ENCODE data around the gene SMAD9.

SMAD9 gene

DNA sequence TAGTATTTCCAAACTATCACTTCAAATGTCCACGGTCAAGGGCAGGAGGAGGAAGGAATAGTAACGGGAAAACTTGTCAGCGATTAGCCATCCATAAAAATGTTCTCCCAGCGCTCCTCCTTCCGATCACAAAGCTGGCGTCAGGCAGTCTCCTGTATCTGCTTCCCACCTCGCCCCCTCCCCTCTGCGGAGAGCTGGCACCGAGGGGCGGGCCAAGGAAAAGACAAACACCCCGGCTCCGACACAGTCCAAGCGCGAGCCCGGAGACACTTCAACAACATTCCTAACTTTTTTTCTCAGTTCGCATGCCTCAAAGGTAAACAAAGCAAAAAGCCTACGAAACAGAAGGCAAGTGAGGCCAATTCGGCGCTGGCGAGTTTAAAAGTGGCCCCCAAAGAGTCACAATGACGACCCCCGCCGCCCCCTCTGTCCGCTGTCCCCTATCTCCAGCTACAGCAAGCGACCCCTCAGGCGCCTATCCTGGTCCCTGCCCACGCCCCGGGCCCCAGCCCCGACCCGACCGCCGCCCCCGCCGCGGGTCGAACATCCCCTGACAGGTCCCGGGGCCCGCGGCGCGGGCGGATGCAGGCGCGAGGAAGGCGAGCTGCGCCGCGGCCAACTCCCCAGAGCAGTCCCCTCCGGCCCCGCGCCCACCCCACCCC lies 736 bp downstream of the SMAD9 start:
- TF ChIP-seq EZH2phosphoT487 (conservative IDR thresholded peaks at IDR 0.05; ENCODE audit: low read length) (no peak), CTCF (IDR thresholded peaks at IDR 0.05; ENCODE audit: insufficient read depth, low read length, poor library complexity, severe bottlenecking) (no peak)
- no peak overlapping the region for H2AFZ ChIP-seq (ENCODE audit: low read depth, low read length, severe bottlenecking)
- H3K9ac ChIP-seq (ENCODE audit: low read length), result no peak overlapping the region; the same call in 1 of the 2 replicates

DNA sequence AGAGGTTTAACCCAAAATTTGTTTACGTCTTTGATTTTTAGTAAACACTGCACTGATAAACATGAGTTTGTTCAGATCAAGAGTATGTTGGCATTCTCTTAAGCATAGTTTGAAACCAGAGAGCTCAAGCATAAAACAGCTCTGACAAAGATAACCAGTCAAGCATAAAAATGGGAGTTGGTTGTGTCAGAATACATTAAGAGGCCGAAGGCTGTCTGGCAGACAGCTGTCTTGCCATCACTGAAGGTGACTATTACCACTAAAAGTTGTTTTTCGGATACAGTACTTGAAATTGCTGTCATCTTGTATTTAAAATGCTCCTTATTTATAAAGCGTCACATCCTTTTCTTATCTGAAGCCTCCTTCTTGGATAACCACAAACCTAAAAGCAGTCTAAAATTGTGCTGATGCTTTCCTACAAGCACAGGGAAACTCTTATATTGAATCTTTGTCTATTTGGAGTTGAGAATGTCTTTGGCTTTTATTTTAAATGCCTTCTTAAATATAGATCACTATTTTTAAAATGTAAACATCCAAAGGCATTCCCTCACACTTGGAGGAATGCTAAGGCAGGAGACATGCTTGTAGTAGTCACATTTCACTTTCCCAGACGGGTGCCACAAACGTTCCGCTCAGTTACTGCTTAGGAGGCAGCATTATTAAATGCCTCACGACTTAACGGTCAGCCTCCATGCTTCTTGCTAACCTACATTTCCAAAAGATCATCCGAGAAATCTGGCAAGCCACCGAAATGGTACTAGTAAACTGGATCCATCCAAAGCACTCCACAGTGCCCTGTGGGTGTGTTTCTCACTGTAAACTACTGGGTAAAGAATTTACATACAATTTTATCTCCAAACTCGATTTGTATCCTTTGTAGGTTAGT lies 1.5 kb downstream of the SMAD9 start:
- H3K79me2 ChIP-seq (ENCODE audit: insufficient read depth, low read length), result no peaks in the 10 kb centered on the region
- H3K27me3 ChIP-seq (ENCODE audit: low read length), result no peaks in the 10 kb centered on the region
- H4K20me1 ChIP-seq (ENCODE audit: low read depth, low read length), result no peaks in the 10 kb centered on the region
- H3K36me3 ChIP-seq (ENCODE audit: low read length), result no peaks in the 10 kb centered on the region
- H3K27ac ChIP-seq (ENCODE audit: low read depth, low read length), result no peak overlapping the region
- TF ChIP-seq EZH2phosphoT487 (conservative IDR thresholded peaks at IDR 0.05; ENCODE audit: low read length) (no peak), CTCF (IDR thresholded peaks at IDR 0.05; ENCODE audit: insufficient read depth, low read length, poor library complexity, severe bottlenecking) (no peak)
- no peaks in the 10 kb centered on the region for H3F3A ChIP-seq (ENCODE audit: insufficient read depth)
- no peak overlapping the region for H2AFZ ChIP-seq (ENCODE audit: low read depth, low read length, severe bottlenecking)
- H3K4me2 ChIP-seq (ENCODE audit: low read depth, low read length, poor library complexity, severe bottlenecking), result no peak overlapping the region
- H3K9me3 ChIP-seq (ENCODE audit: insufficient read depth, low read length), result no peaks in the 10 kb centered on the region
- H3K9ac ChIP-seq (ENCODE audit: low read length), result no peak overlapping the region
- H3K4me3 ChIP-seq (ENCODE audit: insufficient read depth, low read length, poor library complexity, severe bottlenecking), result no peak overlapping the region
- no peaks in the 10 kb centered on the region for H3K9me2 ChIP-seq (replicated peaks; ENCODE audit: insufficient read depth, low read length)

More for the DNA sequence above, 736 bp downstream of the SMAD9 start:
- H3K27ac ChIP-seq (ENCODE audit: low read depth, low read length), result no peak overlapping the region
- H3K4me2 ChIP-seq (ENCODE audit: low read depth, low read length, poor library complexity, severe bottlenecking), result peak overlapping the region; percentile 16
- peak overlapping the region; percentile 13 for H3K4me3 ChIP-seq (ENCODE audit: insufficient read depth, low read length, poor library complexity, severe bottlenecking)
- H3K9me3 ChIP-seq (ENCODE audit: insufficient read depth, low read length), result no peaks in the 10 kb centered on the region
- no peaks in the 10 kb centered on the region for H3K9me2 ChIP-seq (replicated peaks; ENCODE audit: insufficient read depth, low read length)
- H3K36me3 ChIP-seq (ENCODE audit: low read length), result no peaks in the 10 kb centered on the region
- H3K79me2 ChIP-seq (ENCODE audit: insufficient read depth, low read length), result no peaks in the 10 kb centered on the region
- no peaks in the 10 kb centered on the region for H3K27me3 ChIP-seq (ENCODE audit: low read length)
- H4K20me1 ChIP-seq (ENCODE audit: low read depth, low read length), result no peaks in the 10 kb centered on the region
- H3F3A ChIP-seq (ENCODE audit: insufficient read depth), result no peaks in the 10 kb centered on the region

GRCh38 chr13:36917311-36917710 lies 2.7 kb downstream of the SMAD9 start:
- Histone ChIP-seq H3K36me3 (ENCODE audit: low read length) (no peaks in the 10 kb centered on the region), H3K27me3 (ENCODE audit: low read length) (no peaks in the 10 kb centered on the region), H3K9me3 (ENCODE audit: insufficient read depth, low read length) (no peaks in the 10 kb centered on the region), H3K9ac (ENCODE audit: low read length) (no peak overlapping the region), H3K79me2 (ENCODE audit: insufficient read depth, low read length) (no peaks in the 10 kb centered on the region), H3F3A (ENCODE audit: insufficient read depth) (no peaks in the 10 kb centered on the region), H3K4me2 (ENCODE audit: low read depth, low read length, poor library complexity, severe bottlenecking) (no peak overlapping the region), H3K27ac (ENCODE audit: low read depth, low read length) (no peak overlapping the region), H2AFZ (ENCODE audit: low read depth, low read length, severe bottlenecking) (no peak overlapping the region), H3K4me3 (ENCODE audit: insufficient read depth, low read length, poor library complexity, severe bottlenecking) (no peak overlapping the region), H3K9me2 (replicated peaks; ENCODE audit: insufficient read depth, low read length) (no peaks in the 10 kb centered on the region), H4K20me1 (ENCODE audit: low read depth, low read length) (no peaks in the 10 kb centered on the region)
- TF ChIP-seq EZH2phosphoT487 (conservative IDR thresholded peaks at IDR 0.05; ENCODE audit: low read length), result no peak
- no peak for TF ChIP-seq CTCF (IDR thresholded peaks at IDR 0.05; ENCODE audit: insufficient read depth, low read length, poor library complexity, severe bottlenecking)

Measured in SU-DHL-6 (cell line).